NCI-H1417 treated with DMSO at 0.1 percent for 48 hours (cell line): ENCODE data around the gene SPNS2.

Experiments
- DNase-seq: peaks from one replicate; lab custom pipeline; 2025; lab: John Stamatoyannopoulos, UW

The SPNS2 gene

GRCh38 chr17:4520060-4520893 lies 21.6 kb downstream of the SPNS2 start:
- DNase-seq, result no peak

DNA sequence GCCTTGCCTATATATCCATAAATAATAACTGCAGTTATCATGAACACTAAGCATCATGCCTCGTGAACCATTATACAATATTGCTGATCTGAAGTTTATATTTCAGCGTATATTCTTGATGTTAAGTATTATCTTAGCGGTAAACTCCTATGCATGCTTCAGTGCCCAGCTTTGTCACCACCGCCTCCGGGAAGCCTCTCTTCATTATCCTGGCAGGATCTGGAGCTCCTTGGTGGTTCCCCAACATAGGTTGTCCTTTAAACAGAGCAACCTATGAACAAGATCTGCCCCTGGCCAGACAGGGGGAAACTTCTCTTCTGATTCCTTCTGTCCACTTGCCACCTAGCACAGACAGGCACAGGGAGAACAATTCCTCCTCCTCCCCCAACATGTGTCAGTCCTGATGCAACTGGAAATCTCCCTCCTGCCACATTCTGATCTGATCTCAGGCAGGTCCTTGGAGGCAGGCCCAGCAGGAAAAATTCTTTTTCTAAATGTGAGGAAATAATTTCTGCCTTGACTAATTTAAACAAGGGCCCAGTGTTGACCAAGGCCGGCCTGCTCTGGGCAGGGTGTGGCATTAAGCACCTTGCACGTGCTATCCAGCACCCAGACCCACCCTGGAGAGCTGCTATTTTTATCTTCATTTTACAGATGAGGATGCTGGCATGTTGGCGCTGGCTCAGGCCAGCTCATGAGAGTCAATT lies 22.4 kb downstream of the SPNS2 start:
- DNase-seq, result no peak

GRCh38 chr17:4522661-4523060 lies 24.0 kb downstream of the SPNS2 start:
- DNase-seq, result no peak

DNA sequence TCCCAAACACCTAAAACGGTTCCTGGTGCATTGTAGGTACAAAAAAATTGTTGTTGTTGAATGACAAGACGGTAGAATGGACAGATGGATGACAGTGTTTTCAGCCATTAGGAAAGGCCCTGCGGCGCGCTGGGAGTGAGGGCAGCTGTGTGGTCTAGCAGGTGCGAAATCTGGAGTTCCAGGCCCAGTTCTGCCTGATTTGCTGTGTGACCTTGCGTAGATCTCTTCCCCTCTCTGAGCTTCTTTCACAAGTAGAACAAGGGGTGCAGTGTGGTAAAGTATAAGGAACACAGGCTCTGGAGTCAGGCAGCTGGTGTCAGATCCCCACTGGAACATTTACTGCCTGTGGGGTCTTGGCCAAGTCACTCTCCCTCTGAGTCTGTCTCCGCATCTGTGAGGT lies 25.3 kb downstream of the SPNS2 start:
- DNase-seq, result no peak

DNA sequence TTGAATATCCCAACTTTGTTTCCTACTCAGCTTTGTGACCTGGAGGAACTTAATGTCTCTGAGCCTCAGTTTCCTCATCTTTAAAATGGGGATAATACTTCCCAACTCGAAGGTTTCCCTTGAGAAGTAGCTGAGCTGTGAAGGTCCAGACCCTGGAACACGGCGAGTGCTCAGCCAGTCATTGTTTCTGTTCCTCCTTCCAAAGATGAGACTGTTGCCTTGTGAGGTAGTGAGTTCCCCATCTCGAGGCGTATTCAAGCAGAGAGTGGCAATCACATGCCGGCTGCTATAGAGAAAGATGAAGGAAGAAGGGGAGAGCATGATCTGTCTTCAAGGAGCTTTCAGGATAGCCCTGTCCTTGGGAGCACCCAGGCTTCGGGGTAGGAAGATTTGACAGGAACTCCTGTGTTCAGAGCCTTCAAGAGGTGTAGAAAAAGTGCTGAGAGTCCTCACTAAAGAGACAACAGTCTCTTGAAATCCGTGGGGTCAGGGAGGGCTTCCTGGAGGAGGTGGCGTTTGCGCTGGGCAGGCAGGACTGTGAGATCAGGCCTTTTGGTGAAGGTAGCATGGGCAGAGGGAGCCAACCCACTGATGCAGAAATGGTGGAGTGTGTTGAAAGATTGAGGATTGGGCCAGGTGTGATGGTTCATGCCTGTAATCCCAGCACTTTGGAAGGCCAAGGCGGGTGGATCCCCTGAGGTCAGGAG lies 27.2 kb downstream of the SPNS2 start:
- no peak for DNase-seq

GRCh38 chr17:4527134-4527533 lies 28.5 kb downstream of the SPNS2 start:
- DNase-seq, result no peak

DNA sequence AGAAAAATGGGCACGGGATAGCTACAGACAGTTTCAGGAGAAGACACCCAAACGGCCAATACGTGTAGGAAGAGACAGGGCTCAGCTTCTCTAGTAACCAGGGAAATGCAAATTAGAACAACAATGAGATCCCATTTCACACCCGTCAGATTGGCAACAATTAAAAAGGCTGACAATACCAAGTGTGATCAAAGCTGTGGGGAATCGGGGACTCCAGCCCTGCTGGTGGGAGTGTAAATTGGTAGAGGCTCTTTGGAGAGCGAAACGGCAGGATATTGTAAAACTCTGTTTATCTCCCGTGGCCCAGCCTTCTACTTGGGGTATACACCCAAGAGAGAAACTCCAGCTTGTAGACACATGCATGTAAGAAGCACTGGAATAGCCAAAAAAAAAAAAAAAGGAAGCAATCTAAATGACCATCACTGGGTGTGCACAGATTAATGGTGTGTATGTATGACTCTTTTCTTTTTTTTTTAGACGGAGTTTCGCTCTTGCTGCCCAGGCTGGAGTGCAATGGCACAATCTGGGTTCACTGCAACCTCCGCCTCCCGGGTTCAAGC lies 29.0 kb downstream of the SPNS2 start:
- no peak for DNase-seq

- no peak for DNase-seq
Observed at GRCh38 chr17:4529533-4530152, 31.0 kb downstream of the SPNS2 start.

- no peak for DNase-seq
Observed at GRCh38 chr17:4530799-4531730, 32.4 kb downstream of the SPNS2 start.

GRCh38 chr17:4531988-4532736 lies 33.5 kb downstream of the SPNS2 start:
- DNase-seq, result no peak

- no peak for DNase-seq
Observed at GRCh38 chr17:4532860-4533522, 34.3 kb downstream of the SPNS2 start.

- no peak for DNase-seq
Observed at GRCh38 chr17:4533523-4534504, 35.1 kb downstream of the SPNS2 start.

GRCh38 chr17:4534515-4534914 lies 35.8 kb downstream of the SPNS2 start:
- DNase-seq, result no peak

- DNase-seq, result no peak
Observed at GRCh38 chr17:4534928-4535666, 36.4 kb downstream of the SPNS2 start.

GRCh38 chr17:4535667-4536258 lies 37.1 kb downstream of the SPNS2 start:
- DNase-seq, result no peak

DNA sequence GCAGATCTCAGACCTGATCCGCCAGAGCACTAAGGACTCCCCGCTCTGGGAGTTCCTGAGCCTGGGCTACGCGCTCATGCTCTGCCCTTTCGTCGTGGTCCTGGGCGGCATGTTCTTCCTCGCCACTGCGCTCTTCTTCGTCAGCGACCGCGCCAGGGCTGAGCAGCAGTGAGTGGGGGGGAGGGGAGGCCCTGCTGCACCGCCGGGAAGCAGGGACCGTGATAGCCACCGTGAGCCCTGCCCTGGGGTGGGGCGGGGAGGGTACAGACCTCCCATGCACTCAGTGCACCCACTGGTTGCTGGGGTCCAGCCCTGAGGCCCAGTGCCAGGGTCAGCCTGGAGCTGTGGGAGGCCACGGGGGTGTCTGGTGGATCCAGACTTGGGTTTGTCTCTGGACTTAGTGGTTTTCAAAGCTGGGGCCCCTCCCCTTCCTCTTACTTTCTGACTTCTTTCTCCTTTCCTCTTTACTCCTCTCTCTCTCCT lies 37.6 kb downstream of the SPNS2 start:
- DNase-seq, result no peak

GRCh38 chr17:4536742-4537411 lies 38.2 kb downstream of the SPNS2 start:
- DNase-seq, result no peak
